Parathyroid adenoma (tissue), 2 donors: ENCODE results near the gene CDH13.
A peak's percentile ranks its signal among the peaks of the same experiment; 100 is the strongest.

Experiments used
- H2AFZ ChIP-seq: fragments of 300-600 bp; sonication (generic); one replicate; pipeline ENCODE4 v1.7.0; 2017; ENCODE audit warnings: antibody characterized with exemption, mild to moderate bottlenecking
- H3K27ac ChIP-seq: fragments of 300-600 bp; sonication (generic); one replicate; pipeline ENCODE4 v1.7.0; 2017
- H3K27me3 ChIP-seq: fragments of 300-600 bp; sonication (generic); one replicate; pipeline ENCODE4 v1.7.0; 2017; ENCODE audit warnings: low read length; ENCODE audit not compliant: control insufficient read depth, insufficient read depth
- H3K36me3 ChIP-seq: fragments of 300-600 bp; sonication (generic); one replicate; pipeline ENCODE4 v1.7.0; 2017; ENCODE audit warnings: low read length; ENCODE audit not compliant: control insufficient read depth, insufficient read depth
- H3K4me1 ChIP-seq: fragments of 300-600 bp; sonication (generic); one replicate; pipeline ENCODE4 v1.7.0; 2017; ENCODE audit warnings: control low read depth
- H3K4me2 ChIP-seq: fragments of 300-600 bp; sonication (generic); one replicate; pipeline ENCODE4 v1.7.0; 2017; ENCODE audit warnings: low read length
- H3K4me3 ChIP-seq: fragments of 300-600 bp; sonication (generic); one replicate; pipeline ENCODE4 v1.7.0; 2017; ENCODE audit warnings: low read depth, low read length
- H3K79me2 ChIP-seq: fragments of 300-600 bp; sonication (generic); one replicate; pipeline ENCODE4 v1.7.0; 2017; ENCODE audit warnings: control low read depth
- H3K9ac ChIP-seq: fragments of 300-600 bp; sonication (generic); one replicate; pipeline ENCODE4 v1.7.0; 2017; ENCODE audit warnings: mild to moderate bottlenecking
- H3K9me3 ChIP-seq: fragments of 300-600 bp; sonication (generic); one replicate; pipeline ENCODE4 v1.7.0; 2017; ENCODE audit warnings: low read length; ENCODE audit not compliant: control insufficient read depth
- TF ChIP-seq, protein P1 (sequence below): fragments of 300-600 bp; sonication (generic); IDR thresholded peaks from one replicate; pipeline ENCODE4 v1.7.0; 2017; ENCODE audit warnings: antibody characterized with exemption, mild to moderate bottlenecking
- donor health status: primary hyperparathyroidism.

CDH13 gene

DNA sequence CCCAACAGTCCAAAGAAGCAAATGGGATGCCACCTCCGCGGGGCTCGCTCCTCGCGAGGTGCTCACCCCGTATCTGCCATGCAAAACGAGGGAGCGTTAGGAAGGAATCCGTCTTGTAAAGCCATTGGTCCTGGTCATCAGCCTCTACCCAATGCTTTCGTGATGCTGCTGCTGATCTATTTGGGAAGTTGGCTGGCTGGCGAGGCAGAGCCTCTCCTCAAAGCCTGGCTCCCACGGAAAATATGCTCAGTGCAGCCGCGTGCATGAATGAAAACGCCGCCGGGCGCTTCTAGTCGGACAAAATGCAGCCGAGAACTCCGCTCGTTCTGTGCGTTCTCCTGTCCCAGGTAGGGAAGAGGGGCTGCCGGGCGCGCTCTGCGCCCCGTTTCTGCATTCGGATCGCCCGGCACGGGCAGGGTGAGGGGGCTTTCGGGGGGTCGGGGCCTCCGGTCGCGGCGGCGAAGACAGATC lies at the start of gene CDH13:
Gene CDH13 (plus strand): TSS at position 179 of the 471 bp plus-strand sequence.
- Histone ChIP-seq H3K4me1 (no peaks in the 10 kb centered on the region), H3K9ac (no peak within 1 kb of the TSS), H3K36me3 (no peaks in the 10 kb centered on the region), H3K27ac (no peak within 1 kb of the TSS), H3K4me2 (peak within 1 kb of the TSS; percentile 9), H3K9me3 (no peaks in the 10 kb centered on the region), H3K4me3 (peak within 1 kb of the TSS; percentile 27), H2AFZ (peak within 1 kb of the TSS; percentile 50), H3K27me3 (no peaks in the 10 kb centered on the region), H3K79me2 (no peaks in the 10 kb centered on the region)
- TF ChIP-seq, protein P1, sequence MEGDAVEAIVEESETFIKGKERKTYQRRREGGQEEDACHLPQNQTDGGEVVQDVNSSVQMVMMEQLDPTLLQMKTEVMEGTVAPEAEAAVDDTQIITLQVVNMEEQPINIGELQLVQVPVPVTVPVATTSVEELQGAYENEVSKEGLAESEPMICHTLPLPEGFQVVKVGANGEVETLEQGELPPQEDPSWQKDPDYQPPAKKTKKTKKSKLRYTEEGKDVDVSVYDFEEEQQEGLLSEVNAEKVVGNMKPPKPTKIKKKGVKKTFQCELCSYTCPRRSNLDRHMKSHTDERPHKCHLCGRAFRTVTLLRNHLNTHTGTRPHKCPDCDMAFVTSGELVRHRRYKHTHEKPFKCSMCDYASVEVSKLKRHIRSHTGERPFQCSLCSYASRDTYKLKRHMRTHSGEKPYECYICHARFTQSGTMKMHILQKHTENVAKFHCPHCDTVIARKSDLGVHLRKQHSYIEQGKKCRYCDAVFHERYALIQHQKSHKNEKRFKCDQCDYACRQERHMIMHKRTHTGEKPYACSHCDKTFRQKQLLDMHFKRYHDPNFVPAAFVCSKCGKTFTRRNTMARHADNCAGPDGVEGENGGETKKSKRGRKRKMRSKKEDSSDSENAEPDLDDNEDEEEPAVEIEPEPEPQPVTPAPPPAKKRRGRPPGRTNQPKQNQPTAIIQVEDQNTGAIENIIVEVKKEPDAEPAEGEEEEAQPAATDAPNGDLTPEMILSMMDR = no peak

DNA sequence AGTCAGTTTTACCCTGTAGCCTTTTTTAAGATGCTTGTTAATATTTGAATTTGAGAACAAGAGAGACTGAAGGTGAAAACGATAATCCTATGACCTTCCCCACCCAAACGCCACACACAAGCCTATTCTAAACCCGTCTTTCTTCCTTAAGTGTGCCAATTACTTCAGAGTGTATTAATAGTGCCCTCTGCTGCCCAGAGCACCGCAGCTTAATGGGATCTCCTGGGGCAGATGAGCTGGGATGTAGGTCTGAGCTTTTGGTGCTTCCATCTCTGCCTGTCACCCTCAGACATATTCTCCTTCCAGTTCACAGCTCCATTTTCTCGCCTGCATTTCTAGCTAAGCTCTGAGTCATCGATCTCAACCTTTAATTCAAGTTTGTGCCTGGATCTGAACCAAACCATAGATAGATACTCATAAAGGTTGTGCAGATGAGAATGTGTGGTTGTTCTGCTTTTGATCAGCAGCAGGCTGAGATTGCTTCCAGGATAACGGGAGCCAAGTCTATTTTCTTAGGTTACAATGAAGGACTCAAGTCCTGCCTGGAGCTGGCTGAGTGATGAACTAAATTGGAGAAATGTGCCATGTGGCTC lies 46.4 kb upstream of the CDH13 start:
- no peak overlapping the region for H3K4me3 ChIP-seq
- H3K9me3 ChIP-seq = no peaks in the 10 kb centered on the region
- no peak overlapping the region for H2AFZ ChIP-seq
- no peaks in the 10 kb centered on the region for H3K79me2 ChIP-seq
- H3K27me3 ChIP-seq = no peaks in the 10 kb centered on the region
- H3K27ac ChIP-seq = no peak overlapping the region
- H3K9ac ChIP-seq = no peak overlapping the region
- no peaks in the 10 kb centered on the region for H3K4me1 ChIP-seq
- TF ChIP-seq, protein P1 = no peak
- H3K36me3 ChIP-seq = no peaks in the 10 kb centered on the region
- H3K4me2 ChIP-seq = no peak overlapping the region

DNA sequence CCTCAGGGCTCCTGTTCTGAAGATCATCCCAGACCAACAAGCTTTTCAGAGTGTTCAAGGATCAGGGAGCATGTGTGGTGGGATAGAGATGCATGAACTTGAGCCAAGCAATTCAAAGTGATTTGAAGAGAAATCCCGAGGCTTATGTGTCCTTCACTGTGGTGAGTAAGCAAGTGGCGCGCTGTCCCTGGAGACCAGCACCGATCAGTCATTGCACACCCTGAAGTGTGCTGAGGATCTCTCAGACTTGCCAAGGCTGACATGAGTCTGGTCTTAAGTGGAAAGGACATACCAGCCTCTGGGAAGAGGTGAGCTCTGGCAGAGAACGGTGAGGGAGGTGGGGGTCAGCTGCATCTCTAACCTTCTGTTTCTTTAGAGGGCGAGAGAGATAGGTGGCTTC lies 43.8 kb upstream of the CDH13 start:
- Histone ChIP-seq H2AFZ (no peak overlapping the region), H3K36me3 (no peaks in the 10 kb centered on the region), H3K27ac (no peak overlapping the region), H3K27me3 (no peaks in the 10 kb centered on the region), H3K4me3 (no peak overlapping the region), H3K79me2 (no peaks in the 10 kb centered on the region), H3K9me3 (no peaks in the 10 kb centered on the region), H3K4me2 (no peak overlapping the region), H3K4me1 (no peaks in the 10 kb centered on the region), H3K9ac (no peak overlapping the region)
- TF ChIP-seq, protein P1 = no peak

DNA sequence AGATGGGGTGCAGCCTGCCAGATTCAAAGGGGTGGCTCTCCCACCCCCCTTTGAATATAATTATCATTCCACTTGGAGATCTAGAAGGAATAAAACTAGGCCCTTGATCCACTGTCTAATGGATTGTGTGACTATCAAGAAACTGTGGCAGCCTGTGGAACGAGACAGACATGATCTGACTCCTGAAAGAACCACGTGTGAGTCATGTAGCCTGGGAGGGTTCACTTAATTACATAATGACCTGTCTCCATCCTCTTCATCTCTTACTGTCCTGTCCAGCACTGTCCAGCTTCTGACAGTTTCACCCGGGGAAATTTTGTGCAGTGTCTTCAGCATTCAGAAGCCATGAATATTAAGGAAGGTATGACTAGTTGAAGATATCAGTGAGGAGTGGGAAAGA lies 43.3 kb upstream of the CDH13 start:
- Histone ChIP-seq H3K27me3 (no peaks in the 10 kb centered on the region), H3K9me3 (no peaks in the 10 kb centered on the region), H3K36me3 (no peaks in the 10 kb centered on the region), H3K4me3 (no peak overlapping the region), H3K4me1 (no peaks in the 10 kb centered on the region), H3K4me2 (no peak overlapping the region), H3K27ac (no peak overlapping the region), H2AFZ (no peak overlapping the region), H3K9ac (no peak overlapping the region), H3K79me2 (no peaks in the 10 kb centered on the region)
- TF ChIP-seq, protein P1 = no peak

DNA sequence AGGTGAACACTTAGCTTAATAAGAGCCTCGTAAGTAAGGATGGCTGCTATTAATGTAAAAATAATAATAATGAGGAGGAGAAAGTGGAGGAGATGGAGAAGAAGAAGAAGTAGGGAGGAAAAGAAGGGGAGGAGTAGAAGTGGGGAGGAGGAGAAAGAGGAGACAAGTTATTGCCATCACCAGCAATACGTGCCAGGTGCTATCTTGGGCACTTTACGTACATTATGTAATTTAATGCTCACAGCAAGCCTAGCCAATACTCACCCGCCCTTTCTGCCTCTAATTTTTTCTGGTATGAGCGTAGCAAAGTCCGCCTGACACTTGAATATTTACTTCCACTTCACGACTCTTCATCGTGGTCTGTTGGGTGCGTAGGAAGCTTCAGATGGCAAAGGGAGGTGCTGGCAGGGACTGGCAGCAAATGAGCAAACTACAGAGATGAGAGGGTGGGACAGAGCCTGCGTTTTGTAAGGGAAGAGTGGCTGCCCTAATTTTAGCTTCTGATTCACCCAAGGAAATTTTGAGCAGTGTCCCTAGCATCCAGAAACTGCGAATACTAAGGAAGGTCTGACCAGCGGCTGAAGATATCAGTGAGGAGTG lies 42.1 kb upstream of the CDH13 start:
- Histone ChIP-seq H3K27me3 (no peaks in the 10 kb centered on the region), H3K79me2 (no peaks in the 10 kb centered on the region), H3K36me3 (no peaks in the 10 kb centered on the region), H3K9me3 (no peaks in the 10 kb centered on the region), H3K4me1 (no peaks in the 10 kb centered on the region), H3K27ac (no peak overlapping the region), H3K9ac (no peak overlapping the region), H2AFZ (no peak overlapping the region), H3K4me3 (no peak overlapping the region), H3K4me2 (no peak overlapping the region)
- TF ChIP-seq, protein P1 = no peak
